GM23338 (cell line): Measurements from ENCODE around the gene SRCIN1.

Experiments used
- CREB1 ChIP-seq: fragments of 250-450 bp; sonication (Bioruptor Pico); IDR thresholded peaks from 2 replicates; pipeline ENCODE4 v1.5.0; 2020; ENCODE audit warnings: low read depth, mild to moderate bottlenecking, moderate library complexity
- EZH2 ChIP-seq: fragments of 200-600 bp; sonication (generic); IDR thresholded peaks from one replicate; pipeline ENCODE4 v1.8.0; 2017; ENCODE audit warnings: antibody characterized with exemption, mild to moderate bottlenecking, low read depth; ENCODE audit not compliant: unreplicated experiment
- EZH2phosphoT487 ChIP-seq: fragments of 200-600 bp; sonication (generic); IDR thresholded peaks from one replicate; pipeline ENCODE4 v1.8.1; 2018; ENCODE audit warnings: antibody characterized with exemption; ENCODE audit not compliant: unreplicated experiment
- JUNB ChIP-seq: IDR thresholded peaks from one replicate; pipeline ENCODE4 v1.6.1; 2016; ENCODE audit warnings: antibody characterized with exemption; ENCODE audit not compliant: unreplicated experiment
- POLR2AphosphoS5 ChIP-seq: IDR thresholded peaks from 2 replicates; pipeline ENCODE4 v1.6.1; 2016; ENCODE audit warnings: antibody characterized with exemption, low read depth
- STAT1 ChIP-seq: IDR thresholded peaks from one replicate; pipeline ENCODE4 v1.6.1; 2016; ENCODE audit warnings: antibody characterized with exemption; ENCODE audit not compliant: unreplicated experiment
- ZNF114 ChIP-seq: fragments of 250-450 bp; sonication (Bioruptor Pico); IDR thresholded peaks from 2 replicates; pipeline ENCODE4 v1.5.0; 2020; ENCODE audit warnings: mild to moderate bottlenecking, moderate library complexity
- ZNF331 ChIP-seq: fragments of 250-450 bp; sonication (Bioruptor Pico); IDR thresholded peaks from 2 replicates; pipeline ENCODE4 v1.5.0; 2020; ENCODE audit warnings: low read depth, mild to moderate bottlenecking, moderate library complexity
- TF ChIP-seq, protein P1 (sequence below), 2 experiments: fragments of 200-600 bp in 1 of 2; sonication (generic) in 1 of 2; conservative IDR thresholded peaks; 2 replicates each; pipeline versions ENCODE4 v1.5.1 to v1.6.1; 2016 to 2017; ENCODE audit warnings: antibody characterized with exemption in 2 of 2, low read depth in 2 of 2, mild to moderate bottlenecking in 2 of 2, moderate library complexity in 1 of 2
- TF ChIP-seq, protein P2 (sequence below): IDR thresholded peaks from one replicate; pipeline ENCODE4 v1.6.1; 2018; ENCODE audit warnings: antibody characterized with exemption; ENCODE audit not compliant: unreplicated experiment
- TF ChIP-seq, protein P3 (sequence below): IDR thresholded peaks from 2 replicates; pipeline ENCODE4 v1.6.1; 2016; ENCODE audit warnings: antibody characterized with exemption
- TF ChIP-seq, protein P4 (sequence below): fragments of 250-450 bp; sonication (Bioruptor Pico); IDR thresholded peaks from 2 replicates; pipeline ENCODE4 v1.5.0; 2020; ENCODE audit warnings: mild to moderate bottlenecking, moderate library complexity

DNA sequence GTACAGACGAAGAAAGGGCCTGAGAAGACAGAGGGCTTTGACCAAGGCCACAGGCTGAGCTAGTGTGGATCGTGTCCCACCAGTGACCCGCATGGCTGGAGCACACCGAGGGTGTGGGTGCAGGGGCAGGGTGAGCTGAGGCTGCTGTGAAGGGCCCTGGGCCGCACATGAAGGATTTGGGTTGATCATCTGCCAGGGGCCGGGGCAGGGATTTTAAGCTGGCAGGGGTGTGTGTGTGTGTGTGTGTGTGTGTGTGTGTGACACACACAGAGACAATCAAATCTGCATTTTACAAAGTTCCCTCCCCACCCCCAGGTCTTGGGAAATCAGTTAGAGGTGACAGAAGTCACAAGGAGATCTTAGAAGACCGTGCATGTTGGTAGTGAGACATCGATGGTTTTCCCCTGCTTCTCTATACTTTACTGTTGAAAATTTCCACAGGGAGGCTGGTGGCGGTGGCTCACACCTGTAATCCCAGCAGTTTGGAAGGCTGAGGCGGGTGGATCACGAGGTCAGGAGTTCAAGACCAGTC lies 65.2 kb downstream of the SRCIN1 start:
- TF ChIP-seq POLR2AphosphoS5 (no peak), EZH2 (no peak), ZNF114 (CRISPR knock-in tag) (no peak), CREB1 (CRISPR knock-in tag) (no peak), EZH2phosphoT487 (no peak), JUNB (no peak), ZNF331 (no peak), STAT1 (no peak)
- TF ChIP-seq, protein P1, sequence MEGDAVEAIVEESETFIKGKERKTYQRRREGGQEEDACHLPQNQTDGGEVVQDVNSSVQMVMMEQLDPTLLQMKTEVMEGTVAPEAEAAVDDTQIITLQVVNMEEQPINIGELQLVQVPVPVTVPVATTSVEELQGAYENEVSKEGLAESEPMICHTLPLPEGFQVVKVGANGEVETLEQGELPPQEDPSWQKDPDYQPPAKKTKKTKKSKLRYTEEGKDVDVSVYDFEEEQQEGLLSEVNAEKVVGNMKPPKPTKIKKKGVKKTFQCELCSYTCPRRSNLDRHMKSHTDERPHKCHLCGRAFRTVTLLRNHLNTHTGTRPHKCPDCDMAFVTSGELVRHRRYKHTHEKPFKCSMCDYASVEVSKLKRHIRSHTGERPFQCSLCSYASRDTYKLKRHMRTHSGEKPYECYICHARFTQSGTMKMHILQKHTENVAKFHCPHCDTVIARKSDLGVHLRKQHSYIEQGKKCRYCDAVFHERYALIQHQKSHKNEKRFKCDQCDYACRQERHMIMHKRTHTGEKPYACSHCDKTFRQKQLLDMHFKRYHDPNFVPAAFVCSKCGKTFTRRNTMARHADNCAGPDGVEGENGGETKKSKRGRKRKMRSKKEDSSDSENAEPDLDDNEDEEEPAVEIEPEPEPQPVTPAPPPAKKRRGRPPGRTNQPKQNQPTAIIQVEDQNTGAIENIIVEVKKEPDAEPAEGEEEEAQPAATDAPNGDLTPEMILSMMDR (conservative IDR thresholded peaks at IDR 0.05; ENCODE audit: low read depth in 2 of 2): no peak
- TF ChIP-seq, protein P2, sequence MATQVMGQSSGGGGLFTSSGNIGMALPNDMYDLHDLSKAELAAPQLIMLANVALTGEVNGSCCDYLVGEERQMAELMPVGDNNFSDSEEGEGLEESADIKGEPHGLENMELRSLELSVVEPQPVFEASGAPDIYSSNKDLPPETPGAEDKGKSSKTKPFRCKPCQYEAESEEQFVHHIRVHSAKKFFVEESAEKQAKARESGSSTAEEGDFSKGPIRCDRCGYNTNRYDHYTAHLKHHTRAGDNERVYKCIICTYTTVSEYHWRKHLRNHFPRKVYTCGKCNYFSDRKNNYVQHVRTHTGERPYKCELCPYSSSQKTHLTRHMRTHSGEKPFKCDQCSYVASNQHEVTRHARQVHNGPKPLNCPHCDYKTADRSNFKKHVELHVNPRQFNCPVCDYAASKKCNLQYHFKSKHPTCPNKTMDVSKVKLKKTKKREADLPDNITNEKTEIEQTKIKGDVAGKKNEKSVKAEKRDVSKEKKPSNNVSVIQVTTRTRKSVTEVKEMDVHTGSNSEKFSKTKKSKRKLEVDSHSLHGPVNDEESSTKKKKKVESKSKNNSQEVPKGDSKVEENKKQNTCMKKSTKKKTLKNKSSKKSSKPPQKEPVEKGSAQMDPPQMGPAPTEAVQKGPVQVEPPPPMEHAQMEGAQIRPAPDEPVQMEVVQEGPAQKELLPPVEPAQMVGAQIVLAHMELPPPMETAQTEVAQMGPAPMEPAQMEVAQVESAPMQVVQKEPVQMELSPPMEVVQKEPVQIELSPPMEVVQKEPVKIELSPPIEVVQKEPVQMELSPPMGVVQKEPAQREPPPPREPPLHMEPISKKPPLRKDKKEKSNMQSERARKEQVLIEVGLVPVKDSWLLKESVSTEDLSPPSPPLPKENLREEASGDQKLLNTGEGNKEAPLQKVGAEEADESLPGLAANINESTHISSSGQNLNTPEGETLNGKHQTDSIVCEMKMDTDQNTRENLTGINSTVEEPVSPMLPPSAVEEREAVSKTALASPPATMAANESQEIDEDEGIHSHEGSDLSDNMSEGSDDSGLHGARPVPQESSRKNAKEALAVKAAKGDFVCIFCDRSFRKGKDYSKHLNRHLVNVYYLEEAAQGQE: no peak
- TF ChIP-seq, protein P3, sequence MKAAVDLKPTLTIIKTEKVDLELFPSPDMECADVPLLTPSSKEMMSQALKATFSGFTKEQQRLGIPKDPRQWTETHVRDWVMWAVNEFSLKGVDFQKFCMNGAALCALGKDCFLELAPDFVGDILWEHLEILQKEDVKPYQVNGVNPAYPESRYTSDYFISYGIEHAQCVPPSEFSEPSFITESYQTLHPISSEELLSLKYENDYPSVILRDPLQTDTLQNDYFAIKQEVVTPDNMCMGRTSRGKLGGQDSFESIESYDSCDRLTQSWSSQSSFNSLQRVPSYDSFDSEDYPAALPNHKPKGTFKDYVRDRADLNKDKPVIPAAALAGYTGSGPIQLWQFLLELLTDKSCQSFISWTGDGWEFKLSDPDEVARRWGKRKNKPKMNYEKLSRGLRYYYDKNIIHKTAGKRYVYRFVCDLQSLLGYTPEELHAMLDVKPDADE: no peak
- TF ChIP-seq, protein P4, sequence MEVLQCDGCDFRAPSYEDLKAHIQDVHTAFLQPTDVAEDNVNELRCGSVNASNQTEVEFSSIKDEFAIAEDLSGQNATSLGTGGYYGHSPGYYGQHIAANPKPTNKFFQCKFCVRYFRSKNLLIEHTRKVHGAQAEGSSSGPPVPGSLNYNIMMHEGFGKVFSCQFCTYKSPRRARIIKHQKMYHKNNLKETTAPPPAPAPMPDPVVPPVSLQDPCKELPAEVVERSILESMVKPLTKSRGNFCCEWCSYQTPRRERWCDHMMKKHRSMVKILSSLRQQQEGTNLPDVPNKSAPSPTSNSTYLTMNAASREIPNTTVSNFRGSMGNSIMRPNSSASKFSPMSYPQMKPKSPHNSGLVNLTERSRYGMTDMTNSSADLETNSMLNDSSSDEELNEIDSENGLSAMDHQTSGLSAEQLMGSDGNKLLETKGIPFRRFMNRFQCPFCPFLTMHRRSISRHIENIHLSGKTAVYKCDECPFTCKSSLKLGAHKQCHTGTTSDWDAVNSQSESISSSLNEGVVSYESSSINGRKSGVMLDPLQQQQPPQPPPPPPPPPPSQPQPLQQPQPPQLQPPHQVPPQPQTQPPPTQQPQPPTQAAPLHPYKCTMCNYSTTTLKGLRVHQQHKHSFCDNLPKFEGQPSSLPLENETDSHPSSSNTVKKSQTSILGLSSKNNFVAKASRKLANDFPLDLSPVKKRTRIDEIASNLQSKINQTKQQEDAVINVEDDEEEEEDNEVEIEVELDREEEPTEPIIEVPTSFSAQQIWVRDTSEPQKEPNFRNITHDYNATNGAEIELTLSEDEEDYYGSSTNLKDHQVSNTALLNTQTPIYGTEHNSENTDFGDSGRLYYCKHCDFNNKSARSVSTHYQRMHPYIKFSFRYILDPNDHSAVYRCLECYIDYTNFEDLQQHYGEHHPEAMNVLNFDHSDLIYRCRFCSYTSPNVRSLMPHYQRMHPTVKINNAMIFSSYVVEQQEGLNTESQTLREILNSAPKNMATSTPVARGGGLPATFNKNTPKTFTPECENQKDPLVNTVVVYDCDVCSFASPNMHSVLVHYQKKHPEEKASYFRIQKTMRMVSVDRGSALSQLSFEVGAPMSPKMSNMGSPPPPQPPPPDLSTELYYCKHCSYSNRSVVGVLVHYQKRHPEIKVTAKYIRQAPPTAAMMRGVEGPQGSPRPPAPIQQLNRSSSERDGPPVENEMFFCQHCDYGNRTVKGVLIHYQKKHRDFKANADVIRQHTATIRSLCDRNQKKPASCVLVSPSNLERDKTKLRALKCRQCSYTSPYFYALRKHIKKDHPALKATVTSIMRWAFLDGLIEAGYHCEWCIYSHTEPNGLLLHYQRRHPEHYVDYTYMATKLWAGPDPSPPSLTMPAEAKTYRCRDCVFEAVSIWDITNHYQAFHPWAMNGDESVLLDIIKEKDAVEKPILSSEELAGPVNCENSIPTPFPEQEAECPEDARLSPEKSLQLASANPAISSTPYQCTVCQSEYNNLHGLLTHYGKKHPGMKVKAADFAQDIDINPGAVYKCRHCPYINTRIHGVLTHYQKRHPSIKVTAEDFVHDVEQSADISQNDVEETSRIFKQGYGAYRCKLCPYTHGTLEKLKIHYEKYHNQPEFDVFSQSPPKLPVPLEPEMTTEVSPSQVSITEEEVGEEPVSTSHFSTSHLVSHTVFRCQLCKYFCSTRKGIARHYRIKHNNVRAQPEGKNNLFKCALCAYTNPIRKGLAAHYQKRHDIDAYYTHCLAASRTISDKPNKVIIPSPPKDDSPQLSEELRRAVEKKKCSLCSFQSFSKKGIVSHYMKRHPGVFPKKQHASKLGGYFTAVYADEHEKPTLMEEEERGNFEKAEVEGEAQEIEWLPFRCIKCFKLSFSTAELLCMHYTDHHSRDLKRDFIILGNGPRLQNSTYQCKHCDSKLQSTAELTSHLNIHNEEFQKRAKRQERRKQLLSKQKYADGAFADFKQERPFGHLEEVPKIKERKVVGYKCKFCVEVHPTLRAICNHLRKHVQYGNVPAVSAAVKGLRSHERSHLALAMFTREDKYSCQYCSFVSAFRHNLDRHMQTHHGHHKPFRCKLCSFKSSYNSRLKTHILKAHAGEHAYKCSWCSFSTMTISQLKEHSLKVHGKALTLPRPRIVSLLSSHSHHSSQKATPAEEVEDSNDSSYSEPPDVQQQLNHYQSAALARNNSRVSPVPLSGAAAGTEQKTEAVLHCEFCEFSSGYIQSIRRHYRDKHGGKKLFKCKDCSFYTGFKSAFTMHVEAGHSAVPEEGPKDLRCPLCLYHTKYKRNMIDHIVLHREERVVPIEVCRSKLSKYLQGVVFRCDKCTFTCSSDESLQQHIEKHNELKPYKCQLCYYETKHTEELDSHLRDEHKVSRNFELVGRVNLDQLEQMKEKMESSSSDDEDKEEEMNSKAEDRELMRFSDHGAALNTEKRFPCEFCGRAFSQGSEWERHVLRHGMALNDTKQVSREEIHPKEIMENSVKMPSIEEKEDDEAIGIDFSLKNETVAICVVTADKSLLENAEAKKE (CRISPR knock-in tag): no peak
